ENCODE data around the gene LMBRD2. TPM values are rescaled to one million over a fixed set of nuclear protein-coding genes. Genes with fewer than 3 reads are reported as not detected.

Gene LMBRD2
- total and polyA plus RNA-seq, 10 of the 15 experiments (the other 5 are each of a cell fraction or from before 2014, with no cell fraction given), result 0.90 to 9.8 (median 6.5) TPM

DNA sequence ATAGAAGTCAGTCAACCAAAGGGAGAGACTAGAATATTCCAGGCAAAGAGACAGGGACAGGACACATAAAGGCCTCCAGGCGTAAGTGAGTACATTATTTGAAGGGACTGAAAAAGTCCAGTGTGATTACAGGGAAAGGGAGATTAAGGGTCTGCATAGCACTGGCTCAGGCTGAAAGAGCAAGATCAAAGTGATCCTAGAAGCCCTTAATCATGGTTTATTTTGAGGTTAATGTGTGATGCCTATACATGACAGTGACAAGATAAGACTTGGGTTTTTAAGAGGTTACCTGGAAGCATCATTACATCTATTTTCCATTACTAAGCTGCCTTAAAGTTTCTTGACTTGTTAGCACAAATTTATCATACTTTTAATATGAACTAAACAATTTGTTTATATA lies 25.8 kb downstream of the LMBRD2 start:
- Histone ChIP-seq H3K4me1 (ENCODE audit: control insufficient read depth, insufficient read depth, low read length) (no peaks in the 10 kb centered on the region), H3K9me3 (replicated peaks; ENCODE audit: control insufficient read depth, insufficient read depth, low read length) (peaks cover 2% of the 10 kb centered on the region; the same call in 1 of the 3 replicates), H3K27ac (ENCODE audit: control insufficient read depth, insufficient read depth) (no peak overlapping the region), H3K4me3 (no peak overlapping the region), H3K79me2 (ENCODE audit: control insufficient read depth, insufficient read depth, low read length) (no peaks in the 10 kb centered on the region), H3K27me3 (replicated peaks in 1 of 2; ENCODE audit: control insufficient read depth in 2 of 2, insufficient read depth in 2 of 2, low read length in 1 of 2) (no peaks in the 10 kb centered on the region), H2AFZ (ENCODE audit: control insufficient read depth, low read depth, low read length) (no peak overlapping the region), H3K9ac (ENCODE audit: control insufficient read depth, insufficient read depth, low read length) (no peak overlapping the region), H4K20me1 (ENCODE audit: control insufficient read depth, insufficient read depth) (no peaks in the 10 kb centered on the region), H3K4me2 (ENCODE audit: control insufficient read depth, insufficient read depth) (no peak overlapping the region), H3K36me3 (ENCODE audit: control insufficient read depth in 2 of 2, insufficient read depth in 2 of 2, low read length in 1 of 2) (peaks cover 0 to 2% of the 10 kb centered on the region in 2 experiments; a peak in 2 of 4 replicates)
- ChIA-PET RAD21 (ENCODE audit: unreplicated experiment) (no interaction called here), POLR2A (no interaction called here), CTCF (interaction anchor here (0.6 kb wide), 1 partner anchor 1931 kb away, joined by 3 read pairs; no protein-coding TSS in a partner anchor), SMC1A (ENCODE audit: uncharacterized antibody, unreplicated experiment) (interaction anchor here (1.2 kb wide), 1 partner anchor 47 kb away, joined by 4 read pairs; no protein-coding TSS in a partner anchor)
- BruUV-seq (replicated peaks), result no TSS peak
- ATAC-seq (no peak), DNase-seq (ENCODE audit: low read depth, low spot score) (no peak), FAIRE-seq (no peak)
- no peak for TF ChIP-seq FOXM1 (IDR thresholded peaks at IDR 0.05; ENCODE audit: low read depth, low read length)
- TF ChIP-seq, protein P1, sequence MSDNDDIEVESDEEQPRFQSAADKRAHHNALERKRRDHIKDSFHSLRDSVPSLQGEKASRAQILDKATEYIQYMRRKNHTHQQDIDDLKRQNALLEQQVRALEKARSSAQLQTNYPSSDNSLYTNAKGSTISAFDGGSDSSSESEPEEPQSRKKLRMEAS (IDR thresholded peaks at IDR 0.05; ENCODE audit: low read depth, low read length), result no peak
- no peak for TF ChIP-seq SMC3 (IDR thresholded peaks at IDR 0.05; ENCODE audit: borderline replicate concordance, low read length)
- TF ChIP-seq BHLHE40 (IDR thresholded peaks at IDR 0.05; ENCODE audit: borderline replicate concordance in 1 of 2, low read depth in 2 of 2, low read length in 1 of 2), result no peak
- TF ChIP-seq ZSCAN29 (IDR thresholded peaks at IDR 0.05), result no peak
- TF ChIP-seq, protein P2, sequence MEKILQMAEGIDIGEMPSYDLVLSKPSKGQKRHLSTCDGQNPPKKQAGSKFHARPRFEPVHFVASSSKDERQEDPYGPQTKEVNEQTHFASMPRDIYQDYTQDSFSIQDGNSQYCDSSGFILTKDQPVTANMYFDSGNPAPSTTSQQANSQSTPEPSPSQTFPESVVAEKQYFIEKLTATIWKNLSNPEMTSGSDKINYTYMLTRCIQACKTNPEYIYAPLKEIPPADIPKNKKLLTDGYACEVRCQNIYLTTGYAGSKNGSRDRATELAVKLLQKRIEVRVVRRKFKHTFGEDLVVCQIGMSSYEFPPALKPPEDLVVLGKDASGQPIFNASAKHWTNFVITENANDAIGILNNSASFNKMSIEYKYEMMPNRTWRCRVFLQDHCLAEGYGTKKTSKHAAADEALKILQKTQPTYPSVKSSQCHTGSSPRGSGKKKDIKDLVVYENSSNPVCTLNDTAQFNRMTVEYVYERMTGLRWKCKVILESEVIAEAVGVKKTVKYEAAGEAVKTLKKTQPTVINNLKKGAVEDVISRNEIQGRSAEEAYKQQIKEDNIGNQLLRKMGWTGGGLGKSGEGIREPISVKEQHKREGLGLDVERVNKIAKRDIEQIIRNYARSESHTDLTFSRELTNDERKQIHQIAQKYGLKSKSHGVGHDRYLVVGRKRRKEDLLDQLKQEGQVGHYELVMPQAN (conservative IDR thresholded peaks at IDR 0.05), result no peak
- no peak for TF ChIP-seq NR2C2 (IDR thresholded peaks at IDR 0.05; ENCODE audit: borderline replicate concordance, control insufficient read depth, insufficient read length, low read depth)
- TF ChIP-seq, protein P3, sequence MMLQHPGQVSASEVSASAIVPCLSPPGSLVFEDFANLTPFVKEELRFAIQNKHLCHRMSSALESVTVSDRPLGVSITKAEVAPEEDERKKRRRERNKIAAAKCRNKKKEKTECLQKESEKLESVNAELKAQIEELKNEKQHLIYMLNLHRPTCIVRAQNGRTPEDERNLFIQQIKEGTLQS (IDR thresholded peaks at IDR 0.05; ENCODE audit: borderline replicate concordance, extremely low read depth, low read depth, low read length), result no peak
- TF ChIP-seq, protein P4, sequence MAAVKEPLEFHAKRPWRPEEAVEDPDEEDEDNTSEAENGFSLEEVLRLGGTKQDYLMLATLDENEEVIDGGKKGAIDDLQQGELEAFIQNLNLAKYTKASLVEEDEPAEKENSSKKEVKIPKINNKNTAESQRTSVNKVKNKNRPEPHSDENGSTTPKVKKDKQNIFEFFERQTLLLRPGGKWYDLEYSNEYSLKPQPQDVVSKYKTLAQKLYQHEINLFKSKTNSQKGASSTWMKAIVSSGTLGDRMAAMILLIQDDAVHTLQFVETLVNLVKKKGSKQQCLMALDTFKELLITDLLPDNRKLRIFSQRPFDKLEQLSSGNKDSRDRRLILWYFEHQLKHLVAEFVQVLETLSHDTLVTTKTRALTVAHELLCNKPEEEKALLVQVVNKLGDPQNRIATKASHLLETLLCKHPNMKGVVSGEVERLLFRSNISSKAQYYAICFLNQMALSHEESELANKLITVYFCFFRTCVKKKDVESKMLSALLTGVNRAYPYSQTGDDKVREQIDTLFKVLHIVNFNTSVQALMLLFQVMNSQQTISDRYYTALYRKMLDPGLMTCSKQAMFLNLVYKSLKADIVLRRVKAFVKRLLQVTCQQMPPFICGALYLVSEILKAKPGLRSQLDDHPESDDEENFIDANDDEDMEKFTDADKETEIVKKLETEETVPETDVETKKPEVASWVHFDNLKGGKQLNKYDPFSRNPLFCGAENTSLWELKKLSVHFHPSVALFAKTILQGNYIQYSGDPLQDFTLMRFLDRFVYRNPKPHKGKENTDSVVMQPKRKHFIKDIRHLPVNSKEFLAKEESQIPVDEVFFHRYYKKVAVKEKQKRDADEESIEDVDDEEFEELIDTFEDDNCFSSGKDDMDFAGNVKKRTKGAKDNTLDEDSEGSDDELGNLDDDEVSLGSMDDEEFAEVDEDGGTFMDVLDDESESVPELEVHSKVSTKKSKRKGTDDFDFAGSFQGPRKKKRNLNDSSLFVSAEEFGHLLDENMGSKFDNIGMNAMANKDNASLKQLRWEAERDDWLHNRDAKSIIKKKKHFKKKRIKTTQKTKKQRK (IDR thresholded peaks at IDR 0.05; ENCODE audit: low read depth, low read length), result no peak
- TF ChIP-seq MEF2A (IDR thresholded peaks at IDR 0.05; ENCODE audit: insufficient read depth, low read depth, low read length), result no peak
- TF ChIP-seq TCF3 (IDR thresholded peaks at IDR 0.05; ENCODE audit: borderline replicate concordance, insufficient read depth, low read depth, low read length), result no peak
- intact Hi-C loops (cut with micrococcal nuclease; ENCODE audit: unreplicated experiment) (no loop called here), in situ Hi-C loops (cut with MboI) (no loop called here)
- WGBS (ENCODE audit: insufficient coverage, insufficient replicate concordance, low lambda C conversion rate, missing lambda C conversion rate), result 90% methylated on average over 1 of the region's 1 CpG
